AG04450 (cell line): ENCODE measurements around the gene NXPE4. TPM values are rescaled to one million over a fixed set of nuclear protein-coding genes. Genes with fewer than 3 reads are reported as not detected.
"Not testable (repeated sequence)": the region's sequence is repeated elsewhere in the genome, so short reads cannot be mapped to it uniquely, and the experiment has no call there.

Experiments
- CTCF ChIA-PET: fragments of 300-600, 350-600 bp; formaldehyde crosslinking; extraction: SDS; loops from one replicate; lab custom pipeline; 2022; ENCODE audit warnings: antibody characterized with exemption, inconsistent platforms; lab: Charles Lee
- POLR2A ChIA-PET: fragments of 350-600 bp; formaldehyde crosslinking; extraction: SDS; loops from one replicate; lab custom pipeline; 2021; ENCODE audit warnings: antibody characterized with exemption, inconsistent platforms; lab: Yijun Ruan, JAX
- DNase-seq: peaks from one replicate; pipeline ENCODE4 v3.0.0-alpha.2; 2011; ENCODE audit warnings: low read depth, low spot score
- H3K27ac ChIP-seq: one replicate; pipeline ENCODE4 v1.5.1; 2012; ENCODE audit warnings: low read depth, low read length, control low read depth
- H3K27me3 ChIP-seq: one replicate; pipeline ENCODE4 v1.6.0; 2012; ENCODE audit warnings: low read length; ENCODE audit not compliant: control insufficient read depth, insufficient read depth
- H3K4me3 ChIP-seq: 2 replicates; pipeline ENCODE4 v1.5.1; 2011; ENCODE audit warnings: mild to moderate bottlenecking, low read depth, low read length, control low read depth
- H3K9me3 ChIP-seq: 2 replicates; pipeline ENCODE4 v1.5.1; 2012; ENCODE audit warnings: low read length; ENCODE audit not compliant: control insufficient read depth, insufficient read depth
- polyA plus RNA-seq: library from polyadenylated mRNA; depleted of rRNA; stranded (reverse); fragments of >200 nt; gene quantifications from 2 replicates; pipeline ENCODE4 v1.2.3, GENCODE V29; 2011
- TF ChIP-seq, protein P1 (sequence below): IDR thresholded peaks from 2 replicates; pipeline ENCODE4 v1.5.1; 2011; ENCODE audit warnings: low read depth, low read length, control low read depth, inconsistent platforms

NXPE4 gene
- polyA plus RNA-seq, 1 experiment = not detected

GRCh38 chr11:114607753-114608459 is 12.3 kb upstream of the NXPE4 start:
- CTCF ChIA-PET = no interaction called here
- Histone ChIP-seq H3K9me3 (no peaks in the 10 kb centered on the region), H3K27ac (no peak overlapping the region), H3K4me3 (no peak overlapping the region), H3K27me3 (no peaks in the 10 kb centered on the region)
- POLR2A ChIA-PET = no interaction called here
- TF ChIP-seq, protein P1, sequence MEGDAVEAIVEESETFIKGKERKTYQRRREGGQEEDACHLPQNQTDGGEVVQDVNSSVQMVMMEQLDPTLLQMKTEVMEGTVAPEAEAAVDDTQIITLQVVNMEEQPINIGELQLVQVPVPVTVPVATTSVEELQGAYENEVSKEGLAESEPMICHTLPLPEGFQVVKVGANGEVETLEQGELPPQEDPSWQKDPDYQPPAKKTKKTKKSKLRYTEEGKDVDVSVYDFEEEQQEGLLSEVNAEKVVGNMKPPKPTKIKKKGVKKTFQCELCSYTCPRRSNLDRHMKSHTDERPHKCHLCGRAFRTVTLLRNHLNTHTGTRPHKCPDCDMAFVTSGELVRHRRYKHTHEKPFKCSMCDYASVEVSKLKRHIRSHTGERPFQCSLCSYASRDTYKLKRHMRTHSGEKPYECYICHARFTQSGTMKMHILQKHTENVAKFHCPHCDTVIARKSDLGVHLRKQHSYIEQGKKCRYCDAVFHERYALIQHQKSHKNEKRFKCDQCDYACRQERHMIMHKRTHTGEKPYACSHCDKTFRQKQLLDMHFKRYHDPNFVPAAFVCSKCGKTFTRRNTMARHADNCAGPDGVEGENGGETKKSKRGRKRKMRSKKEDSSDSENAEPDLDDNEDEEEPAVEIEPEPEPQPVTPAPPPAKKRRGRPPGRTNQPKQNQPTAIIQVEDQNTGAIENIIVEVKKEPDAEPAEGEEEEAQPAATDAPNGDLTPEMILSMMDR = no peak
- DNase-seq = no peak

DNA sequence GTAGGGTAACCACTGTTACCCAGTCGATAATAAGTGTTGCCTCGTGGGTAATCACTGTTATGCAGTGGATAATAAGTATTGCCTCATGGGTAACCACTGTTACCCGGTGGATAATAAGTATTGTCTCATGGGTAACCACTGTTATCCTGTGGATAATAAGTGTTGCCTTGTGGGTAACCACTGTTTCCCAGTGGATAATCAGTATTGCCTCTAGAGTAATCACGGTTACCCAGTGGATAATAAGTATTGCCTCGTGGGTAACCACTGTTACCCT is 11.2 kb upstream of the NXPE4 start:
- H3K4me3 ChIP-seq, H3K27me3 ChIP-seq, DNase-seq, POLR2A ChIA-PET, H3K9me3 ChIP-seq, CTCF ChIA-PET, H3K27ac ChIP-seq: not testable (repeated sequence)

GRCh38 chr11:114606003-114606801 is 10.6 kb upstream of the NXPE4 start:
- TF ChIP-seq, protein P1 = no peak
- CTCF ChIA-PET = no interaction called here
- POLR2A ChIA-PET = no interaction called here

GRCh38 chr11:114605370-114605769 is 9.8 kb upstream of the NXPE4 start:
- no peak overlapping the region for H3K4me3 ChIP-seq
- POLR2A ChIA-PET = no interaction called here
- TF ChIP-seq, protein P1 = no peak
- DNase-seq = no peak
- no peaks in the 10 kb centered on the region for H3K27me3 ChIP-seq
- H3K9me3 ChIP-seq = no peaks in the 10 kb centered on the region
- CTCF ChIA-PET = no interaction called here
- H3K27ac ChIP-seq = no peak overlapping the region

More at GRCh38 chr11:114606003-114606801, 10.6 kb upstream of the NXPE4 start:
- Histone ChIP-seq H3K27me3 (no peaks in the 10 kb centered on the region), H3K9me3 (no peaks in the 10 kb centered on the region), H3K4me3 (no peak overlapping the region), H3K27ac (no peak overlapping the region)
- DNase-seq = no peak

- ChIA-PET CTCF (no interaction called here), POLR2A (no interaction called here)
- Histone ChIP-seq H3K9me3 (no peaks in the 10 kb centered on the region), H3K27ac (no peak overlapping the region), H3K4me3 (no peak overlapping the region), H3K27me3 (no peaks in the 10 kb centered on the region)
- TF ChIP-seq, protein P1 = no peak
- DNase-seq = no peak
These were observed 9.3 kb upstream of the NXPE4 start for GRCh38 chr11:114604886-114605285.
